OCI-M2 (cell line): ENCODE data around the gene ACAN.

ENCODE experiments used
- DNase-seq: peaks from one replicate; lab custom pipeline; 2025; ENCODE audit not compliant: unreplicated experiment; lab: John Stamatoyannopoulos, UW

Gene ACAN

GRCh38 chr15:88803241-88803919 is at the start of gene ACAN:
ACAN (plus strand) TSS chr15:88803436; CDS start chr15:88836207, 32,771 bp downstream.
- DNase-seq = no peak

- no peak for DNase-seq
These were observed 46.7 kb upstream of the ACAN start for GRCh38 chr15:88756521-88756920.

- DNase-seq = no peak
These were observed 46.3 kb upstream of the ACAN start for GRCh38 chr15:88756921-88757320.

DNA sequence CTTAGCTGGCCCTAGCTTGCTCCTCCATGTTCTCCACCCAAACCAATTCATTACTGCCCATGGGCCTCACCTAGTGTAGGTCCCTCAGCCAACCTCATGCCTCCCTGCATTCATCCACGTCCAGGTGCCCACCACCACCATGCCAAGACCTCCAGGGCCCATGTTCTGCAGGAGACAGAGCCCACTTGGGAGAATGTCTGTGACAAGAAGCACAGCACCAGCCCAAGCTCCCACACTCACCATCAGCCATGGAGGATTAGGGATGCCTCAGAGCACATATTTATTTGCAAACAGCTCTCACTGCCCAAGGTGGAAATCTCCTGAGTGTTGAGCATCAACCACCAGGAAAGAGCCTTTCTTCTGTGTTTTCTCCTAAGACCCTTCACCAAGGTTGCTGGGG is 43.4 kb upstream of the ACAN start:
- DNase-seq = no peak

DNA sequence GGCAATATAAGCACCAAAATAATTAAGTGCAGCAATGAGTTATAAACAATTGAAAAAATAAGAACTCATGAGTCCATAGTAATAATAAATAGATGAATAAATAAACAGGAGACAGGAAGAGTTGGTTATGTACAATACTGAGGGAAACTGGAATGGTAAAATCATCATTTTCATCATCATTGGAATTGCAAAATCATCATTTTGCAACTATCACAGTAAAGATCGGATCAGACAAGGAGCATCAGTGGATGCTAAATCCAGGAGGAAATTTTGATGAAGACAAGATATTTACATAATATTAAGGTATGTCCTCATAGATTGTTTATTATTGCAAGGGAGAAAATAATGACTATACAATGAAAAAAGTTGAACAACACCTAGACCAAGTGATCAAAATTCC is 38.8 kb upstream of the ACAN start:
- no peak for DNase-seq

GRCh38 chr15:88765212-88765611 is 38.0 kb upstream of the ACAN start:
- DNase-seq = no peak

GRCh38 chr15:88769161-88769971 is 33.9 kb upstream of the ACAN start:
- no peak for DNase-seq

DNA sequence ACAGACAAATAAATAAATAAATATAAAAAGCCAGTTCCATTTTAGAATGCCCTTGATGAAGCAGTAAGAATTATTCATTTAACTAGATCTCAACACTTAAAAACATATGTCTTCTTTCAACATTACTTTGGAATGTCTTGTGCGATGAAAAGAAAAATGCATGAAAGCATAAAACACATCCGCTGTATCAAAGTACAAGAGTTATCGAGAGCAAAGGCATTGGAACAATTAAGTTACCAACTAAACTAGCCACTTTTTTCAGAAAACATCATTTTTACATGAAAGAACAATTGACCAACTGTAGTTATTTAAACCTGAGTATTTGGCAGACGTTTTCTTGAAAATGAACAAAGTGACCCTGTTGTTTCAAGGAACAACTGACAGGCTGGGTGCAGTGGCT is 27.5 kb upstream of the ACAN start:
- no peak for DNase-seq

- DNase-seq = no peak
These were observed 26.6 kb upstream of the ACAN start for GRCh38 chr15:88776646-88777045.

DNA sequence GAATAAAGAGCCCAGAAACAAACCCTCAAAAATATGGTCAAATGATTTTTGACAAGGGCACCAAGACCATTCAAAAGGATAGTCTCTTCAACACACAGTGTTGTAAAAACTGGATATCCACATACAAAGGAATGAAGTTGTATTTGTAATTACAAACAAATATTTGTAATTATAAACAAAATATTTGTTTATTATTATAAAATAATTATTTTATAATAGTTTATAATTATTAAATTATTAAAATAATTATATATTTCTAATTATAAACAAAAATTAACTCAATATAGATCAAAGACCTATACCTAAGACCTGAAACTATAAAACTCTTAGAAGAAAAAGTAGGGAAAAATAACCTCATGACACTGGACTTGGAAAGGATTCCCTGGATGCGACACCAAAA is 23.3 kb upstream of the ACAN start:
- DNase-seq = no peak

DNA sequence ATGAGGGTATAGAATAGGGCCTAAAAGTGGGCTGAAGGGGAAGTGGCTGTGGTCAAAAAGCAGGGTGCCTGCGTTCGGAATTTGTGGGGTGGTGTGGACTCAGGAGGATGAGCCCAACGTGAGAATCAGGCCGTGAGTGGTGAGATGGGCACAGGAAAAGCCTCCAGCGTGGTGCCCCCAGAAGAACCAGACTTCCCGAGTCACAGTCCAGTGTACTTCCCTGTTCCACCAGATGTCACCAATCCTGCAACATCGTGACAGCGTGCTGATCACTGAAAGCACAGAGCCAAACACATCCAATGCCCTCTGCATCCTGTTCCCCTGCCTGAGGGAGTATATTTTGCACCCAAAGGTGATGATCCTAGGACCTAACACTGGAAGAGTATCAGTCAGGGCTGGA is 20.8 kb upstream of the ACAN start:
- DNase-seq = no peak

- DNase-seq = no peak
These were observed 18.0 kb upstream of the ACAN start for GRCh38 chr15:88785217-88785616.

- DNase-seq = no peak
These were observed 15.2 kb upstream of the ACAN start for GRCh38 chr15:88788036-88788435.

DNA sequence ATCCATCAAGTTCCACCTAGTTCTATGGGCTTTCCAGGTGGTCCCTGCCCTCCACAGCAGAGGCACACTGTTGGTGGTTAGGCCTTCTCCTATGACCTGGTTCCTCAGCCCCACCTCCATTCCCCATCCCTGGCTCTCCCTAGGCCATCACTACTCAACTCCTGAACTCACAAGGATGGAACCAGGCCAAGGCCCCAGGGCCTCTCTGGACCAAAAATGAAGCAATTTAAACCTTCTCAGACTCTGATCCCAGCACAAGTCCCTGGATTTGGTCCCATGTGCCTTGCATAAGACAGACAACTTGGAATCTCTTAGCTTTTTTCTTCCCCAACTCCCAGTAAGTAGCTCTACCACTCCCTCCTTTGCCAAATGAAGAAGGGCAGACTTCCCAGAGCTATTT is 14.4 kb upstream of the ACAN start:
- no peak for DNase-seq

- DNase-seq = no peak
These were observed 12.8 kb upstream of the ACAN start for GRCh38 chr15:88790486-88790885.

GRCh38 chr15:88791637-88792036 is 11.6 kb upstream of the ACAN start:
- no peak for DNase-seq

DNA sequence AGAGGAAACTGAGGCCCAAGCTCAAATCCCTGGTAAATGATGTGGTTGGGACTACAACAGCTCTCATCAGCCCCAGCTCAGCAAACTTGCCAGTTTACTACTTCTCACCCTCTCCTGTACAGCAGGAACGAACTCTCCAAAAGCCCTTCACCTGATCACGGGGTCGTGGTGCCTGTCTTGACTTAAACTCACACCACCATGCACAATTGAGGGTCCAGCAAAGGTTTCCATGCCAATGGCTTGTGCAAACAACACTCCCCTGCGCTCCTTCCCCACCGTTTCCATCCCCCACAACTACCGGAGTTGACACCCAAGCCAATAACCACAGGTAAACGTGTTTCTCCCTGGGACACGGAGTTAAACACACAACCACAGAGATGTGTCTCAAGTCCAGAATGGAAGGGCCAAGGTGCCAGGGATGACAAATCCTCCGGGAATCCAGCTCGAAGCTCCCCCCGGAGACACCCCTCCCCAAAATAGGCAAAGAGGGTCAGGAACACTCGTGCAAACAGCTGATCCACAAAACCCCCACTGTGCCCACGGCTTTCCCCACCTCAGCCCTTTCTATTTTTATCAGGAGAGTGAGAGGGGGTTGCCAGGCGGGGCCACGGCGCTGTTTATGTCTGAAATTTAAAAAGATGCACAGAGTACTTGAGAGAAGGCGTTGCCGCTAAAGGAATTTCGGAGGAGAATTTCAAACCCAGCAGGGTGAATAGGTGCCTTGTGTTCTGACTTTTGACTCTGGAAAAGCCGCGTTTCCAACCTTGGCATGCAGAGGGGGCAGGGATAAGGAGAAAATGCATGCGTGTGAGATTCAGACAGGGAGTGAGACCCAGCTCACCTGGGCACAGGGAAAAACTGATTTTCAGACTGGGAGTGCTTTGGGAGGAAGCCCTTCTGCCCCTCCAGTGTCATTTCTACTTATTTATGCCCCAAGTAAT is 10.6 kb upstream of the ACAN start:
- no peak for DNase-seq

- DNase-seq = no peak
These were observed 9.2 kb upstream of the ACAN start for GRCh38 chr15:88794001-88794400.

GRCh38 chr15:88797663-88798339 is 5.4 kb upstream of the ACAN start:
- no peak for DNase-seq

- no peak for DNase-seq
These were observed 3.9 kb upstream of the ACAN start for GRCh38 chr15:88799341-88799740.

DNA sequence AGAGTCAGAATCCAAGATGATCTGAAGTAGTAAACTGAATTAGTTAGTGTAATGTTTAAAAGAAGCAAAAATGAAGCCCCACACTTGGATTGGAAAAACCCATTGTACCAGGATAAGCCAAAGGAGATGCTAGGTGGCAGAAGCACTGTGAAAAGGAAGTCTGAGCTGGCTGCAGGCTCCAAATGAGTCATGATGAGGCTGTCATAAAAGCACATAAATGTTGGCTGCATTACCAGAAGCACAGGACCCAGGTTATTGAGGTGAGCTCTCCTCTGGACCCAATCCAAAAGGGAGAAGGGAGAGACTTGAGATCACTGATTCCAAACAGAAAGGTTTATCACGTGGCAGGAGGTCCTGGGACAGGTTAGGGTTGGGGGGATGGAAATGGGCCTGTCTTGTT is 3.2 kb upstream of the ACAN start:
- no peak for DNase-seq
